Left hindlimb (tissue), 1 donor: ENCODE measurements around the gene HCN2.
A peak's percentile ranks its signal among the peaks of the same experiment; 100 is the strongest.

ENCODE experiments used
- DNase-seq: peaks from one replicate; pipeline ENCODE4 v3.0.0-alpha.2; 2018

Gene HCN2

GRCh38 chr19:589693-590395, at the start of gene HCN2:
Gene HCN2, plus strand, starts transcription at chr19:589881. Its CDS starts 65 bp downstream, at chr19:589946.
- DNase-seq = no peak

DNA sequence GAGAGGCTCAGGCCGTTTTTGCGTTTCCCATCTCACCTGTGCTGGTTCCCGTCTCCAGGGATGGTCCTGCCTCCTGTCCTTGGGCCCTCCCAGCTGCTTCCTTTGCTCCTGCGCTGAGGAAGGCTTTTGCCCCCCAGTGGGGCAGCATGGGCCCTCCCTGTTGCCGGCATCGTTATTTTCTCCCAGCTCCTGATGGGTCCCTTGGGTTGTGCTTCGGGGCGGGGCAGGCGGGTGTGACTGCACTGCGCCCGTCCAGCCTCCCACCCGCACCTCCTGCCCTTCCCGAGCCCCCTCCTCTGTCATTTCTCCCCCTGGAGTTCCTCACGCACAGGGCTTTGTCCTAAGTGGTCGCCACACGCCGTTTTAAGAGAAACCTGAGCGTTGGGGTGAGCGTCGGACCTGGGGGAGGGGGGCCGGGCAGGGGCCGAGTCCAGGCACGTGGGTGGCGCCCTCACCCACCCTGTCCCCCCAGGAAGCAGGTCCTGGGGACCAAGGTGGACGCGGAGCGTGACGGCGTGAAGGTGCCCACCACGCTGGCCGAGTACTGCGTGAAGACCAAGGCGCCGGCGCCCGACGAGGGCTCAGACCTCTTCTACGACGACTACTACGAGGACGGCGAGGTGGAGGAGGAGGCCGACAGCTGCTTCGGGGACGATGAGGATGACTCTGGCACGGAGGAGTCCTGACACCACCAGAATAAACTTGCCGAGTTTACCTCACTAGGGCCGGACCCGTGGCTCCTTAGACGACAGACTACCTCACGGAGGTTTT, 48.6 kb upstream of the HCN2 start:
- no peak for DNase-seq

DNA sequence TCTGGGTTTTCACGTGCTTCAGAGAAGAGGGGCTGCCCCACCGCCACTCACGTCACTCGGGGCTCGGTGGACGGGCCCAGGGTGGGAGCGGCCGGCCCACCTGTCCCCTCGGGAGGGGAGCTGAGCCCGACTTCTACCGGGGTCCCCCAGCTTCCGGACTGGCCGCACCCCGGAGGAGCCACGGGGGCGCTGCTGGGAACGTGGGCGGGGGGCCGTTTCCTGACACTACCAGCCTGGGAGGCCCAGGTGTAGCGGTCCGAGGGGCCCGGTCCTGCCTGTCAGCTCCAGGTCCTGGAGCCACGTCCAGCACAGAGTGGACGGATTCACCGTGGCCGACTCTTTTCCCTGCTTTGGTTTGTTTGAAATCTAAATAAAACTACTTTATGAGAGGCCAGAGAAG, 48.0 kb upstream of the HCN2 start:
- DNase-seq = no peak

DNA sequence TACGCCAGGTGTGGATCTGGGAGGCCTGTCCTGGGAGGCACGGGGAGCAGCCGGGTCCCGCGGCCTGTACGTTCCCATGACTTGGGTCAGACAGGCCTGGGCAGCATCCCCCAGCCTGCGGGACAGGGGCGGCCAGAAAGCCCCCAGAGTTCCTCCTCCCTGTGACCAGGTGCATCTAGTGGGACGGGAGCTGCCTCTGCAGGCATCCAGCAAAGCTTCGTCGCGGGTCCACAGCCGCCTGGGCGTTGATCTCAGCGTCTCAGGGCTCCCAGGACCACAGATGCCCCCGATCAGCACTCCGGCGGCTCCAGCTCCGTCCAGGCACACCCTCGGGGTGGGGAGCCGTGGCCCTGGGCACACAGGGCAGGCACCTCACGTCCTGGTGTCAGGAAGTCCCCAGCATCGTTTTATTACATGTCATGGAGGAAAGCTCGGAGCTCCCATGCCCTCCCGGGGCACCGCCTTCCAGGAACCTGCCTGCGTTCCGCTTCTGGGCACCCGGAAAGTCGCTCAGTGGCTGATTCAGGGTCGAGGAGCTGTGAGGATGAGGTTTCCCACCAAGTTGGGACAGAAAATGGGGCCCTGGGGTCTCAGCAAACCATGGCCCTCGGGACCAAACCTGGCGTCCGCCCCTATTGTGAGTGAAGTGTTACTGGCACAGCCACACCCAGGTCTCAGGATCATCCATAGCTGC, 47.4 kb upstream of the HCN2 start:
- DNase-seq = peak; percentile 33

DNA sequence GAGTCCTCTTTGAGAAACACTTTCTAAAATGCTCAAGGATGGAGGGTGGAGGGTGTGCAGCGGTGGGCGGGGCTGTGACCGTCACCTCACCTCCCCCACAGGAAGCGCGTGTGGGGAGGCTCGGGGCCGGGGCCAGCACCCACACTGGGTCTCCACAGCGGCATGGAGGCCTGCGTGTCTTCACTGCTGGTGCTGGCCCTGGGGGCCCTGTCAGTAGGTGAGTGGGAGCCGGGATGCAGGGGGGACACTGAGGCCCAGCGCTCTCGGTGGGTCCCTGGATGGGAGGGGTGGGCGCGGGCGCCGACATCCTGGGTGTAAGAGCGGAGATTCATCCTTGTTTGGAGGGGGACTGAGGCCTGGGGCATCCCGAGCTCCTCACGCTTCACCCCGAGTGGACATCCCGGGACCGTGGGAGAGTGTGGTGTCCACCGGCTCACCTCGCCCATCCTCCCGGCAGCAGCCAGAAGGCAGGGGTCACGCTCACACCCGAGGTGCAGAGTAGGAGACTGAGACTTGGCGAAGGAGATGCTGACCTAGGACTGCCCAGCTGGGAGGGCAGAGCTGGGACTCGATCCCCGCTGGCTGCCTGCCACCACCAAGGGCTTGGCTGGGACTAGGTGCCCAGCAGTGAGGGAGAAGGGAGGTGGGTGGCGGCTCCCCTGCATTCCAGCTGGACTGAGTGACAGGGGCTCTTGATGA, 45.6 kb upstream of the HCN2 start, which contains the start of gene GZMM:
TSS of gene GZMM (plus strand) at position 144 of the 699 bp plus-strand sequence. CDS start at position 163, 19 bp downstream.
- DNase-seq = peak; percentile 34

GRCh38 chr19:547117-547516, 42.6 kb upstream of the HCN2 start:
- peak; percentile 12 for DNase-seq

- peak; percentile 17 for DNase-seq
Measured at GRCh38 chr19:547836-548720, 41.6 kb upstream of the HCN2 start.

- peak; percentile 25 for DNase-seq
Measured at GRCh38 chr19:548886-549830, 40.5 kb upstream of the HCN2 start.

- no peak for DNase-seq
Measured at GRCh38 chr19:554817-555216, 34.9 kb upstream of the HCN2 start.

- DNase-seq = no peak
Measured at GRCh38 chr19:555474-555808, 34.2 kb upstream of the HCN2 start.

GRCh38 chr19:556611-557382, 32.9 kb upstream of the HCN2 start:
- no peak for DNase-seq

- DNase-seq = no peak
Measured at GRCh38 chr19:558770-559439, 30.8 kb upstream of the HCN2 start.

- DNase-seq = no peak
Measured at GRCh38 chr19:560121-560520, 29.6 kb upstream of the HCN2 start.

DNA sequence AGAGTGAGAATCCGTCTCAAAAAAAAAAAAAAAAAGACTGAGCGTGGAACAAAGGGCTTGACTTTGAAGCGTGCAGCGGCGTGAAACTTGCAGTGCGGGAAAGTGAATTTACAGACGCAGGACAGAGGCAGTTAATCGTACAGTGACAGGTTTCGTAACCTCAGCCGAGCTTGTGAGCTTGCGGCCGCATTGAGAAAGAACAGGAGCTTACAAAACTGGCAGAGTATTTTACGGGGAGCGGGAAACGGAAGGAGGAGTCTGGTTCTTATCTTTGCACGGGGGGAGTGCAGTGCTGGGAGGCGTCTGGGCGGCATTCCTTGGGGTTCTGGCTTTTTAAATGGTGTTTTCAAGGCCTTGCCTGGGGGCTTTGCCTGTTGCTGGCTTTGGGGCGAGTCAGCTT, 23.3 kb upstream of the HCN2 start:
- DNase-seq = no peak

- no peak for DNase-seq
Measured at GRCh38 chr19:566844-567243, 22.8 kb upstream of the HCN2 start.

- no peak for DNase-seq
Measured at GRCh38 chr19:567296-567900, 22.3 kb upstream of the HCN2 start.

GRCh38 chr19:570251-570686, 19.4 kb upstream of the HCN2 start:
- no peak for DNase-seq

GRCh38 chr19:570937-571565, 18.6 kb upstream of the HCN2 start:
- DNase-seq = no peak
